HEK293 (cell line): Measurements from ENCODE around the gene FLRT1.

Experiments
- CTCF ChIA-PET: fragments of 350-600 bp; formaldehyde crosslinking; extraction: SDS; loops from one replicate; lab custom pipeline; 2021; ENCODE audit warnings: antibody characterized with exemption; lab: Yijun Ruan, JAX
- POLR2A ChIA-PET: fragments of 300-600 bp; formaldehyde crosslinking; extraction: SDS; loops from one replicate; lab custom pipeline; 2020; ENCODE audit warnings: antibody characterized with exemption, inconsistent platforms; lab: Yijun Ruan, JAX
- H3K27ac ChIP-seq: fragments of 200-500 bp; sonication (Bioruptor generic); 2 replicates; pipeline ENCODE4 v1.5.1; 2014; ENCODE audit warnings: low read depth, low read length, control low read depth, inconsistent platforms; ENCODE audit errors: extremely low read depth
- H3K36me3 ChIP-seq, 2 experiments: fragments of 200-500 bp in 1 of 2; sonication (Bioruptor generic) in 1 of 2; 1 replicate in 1 of 2; 2 replicates in 1 of 2; pipeline ENCODE4 v1.5.1; 2014 to 2017; ENCODE audit warnings: inconsistent platforms in 2 of 2, low read length in 2 of 2; ENCODE audit not compliant: control insufficient read depth in 2 of 2, insufficient read depth in 1 of 2
- H3K4me1 ChIP-seq: fragments of 200-500 bp; sonication (Bioruptor generic); 2 replicates; pipeline ENCODE4 v1.5.1; 2014; ENCODE audit warnings: mild to moderate bottlenecking, low read length, inconsistent platforms; ENCODE audit not compliant: control insufficient read depth, insufficient read depth
- H3K4me3 ChIP-seq: 2 replicates; pipeline ENCODE4 v1.5.1; 2011; ENCODE audit warnings: low read depth, mild to moderate bottlenecking, control low read depth, low read length, moderate library complexity
- H3K9me3 ChIP-seq: fragments of 200-500 bp; sonication (Bioruptor generic); 2 replicates; pipeline ENCODE4 v1.5.1; 2014; ENCODE audit warnings: low read depth, low read length, inconsistent platforms; ENCODE audit not compliant: control insufficient read depth, insufficient read depth
- GLIS1 ChIP-seq: fragments of 450-650 bp; formaldehyde crosslinking; IDR thresholded peaks from 2 replicates; pipeline ENCODE4 v1.5.1; 2016; ENCODE audit warnings: missing biosample characterization, missing genetic modification characterization
- GLIS2 ChIP-seq: fragments of 450-650 bp; formaldehyde crosslinking; IDR thresholded peaks from 2 replicates; pipeline ENCODE4 v1.5.1; 2016; ENCODE audit warnings: missing biosample characterization, missing genetic modification characterization
- KLF9 ChIP-seq: fragments of 450-650 bp; formaldehyde crosslinking; IDR thresholded peaks from 2 replicates; pipeline ENCODE4 v1.5.1; 2016; ENCODE audit warnings: missing biosample characterization, missing genetic modification characterization, low read depth
- SP2 ChIP-seq: fragments of 450-650 bp; formaldehyde crosslinking; IDR thresholded peaks from 2 replicates; pipeline ENCODE4 v1.5.1; 2016; ENCODE audit warnings: missing biosample characterization, missing genetic modification characterization
- ZFP37 ChIP-seq: fragments of 450-650 bp; formaldehyde crosslinking; IDR thresholded peaks from 2 replicates; pipeline ENCODE4 v1.5.1; 2016; ENCODE audit warnings: missing biosample characterization, missing genetic modification characterization
- ZNF140 ChIP-seq: fragments of 450-650 bp; formaldehyde crosslinking; IDR thresholded peaks from 2 replicates; pipeline ENCODE4 v1.5.1; 2016; ENCODE audit warnings: missing biosample characterization, missing genetic modification characterization
- ZNF19 ChIP-seq: fragments of 450-650 bp; formaldehyde crosslinking; IDR thresholded peaks from 2 replicates; pipeline ENCODE4; 2016; ENCODE audit warnings: missing biosample characterization, missing genetic modification characterization, low read depth
- ZNF311 ChIP-seq: fragments of 450-650 bp; formaldehyde crosslinking; IDR thresholded peaks from 2 replicates; pipeline ENCODE4 v1.5.1; 2017; ENCODE audit warnings: missing biosample characterization, missing genetic modification characterization, borderline replicate concordance
- ZNF341 ChIP-seq: fragments of 450-650 bp; formaldehyde crosslinking; IDR thresholded peaks from 2 replicates; pipeline ENCODE4; 2016; ENCODE audit warnings: low read depth, missing biosample characterization, missing genetic modification characterization
- ZNF48 ChIP-seq: fragments of 450-650 bp; formaldehyde crosslinking; IDR thresholded peaks from 2 replicates; pipeline ENCODE4 v1.5.1; 2016; ENCODE audit warnings: missing biosample characterization, missing genetic modification characterization
- ZNF501 ChIP-seq: fragments of 450-650 bp; formaldehyde crosslinking; IDR thresholded peaks from 2 replicates; pipeline ENCODE4 v1.5.1; 2016; ENCODE audit warnings: missing biosample characterization, missing genetic modification characterization
- ZNF623 ChIP-seq: fragments of 450-650 bp; formaldehyde crosslinking; IDR thresholded peaks from 2 replicates; pipeline ENCODE4 v1.5.1; 2016; ENCODE audit warnings: missing biosample characterization, missing genetic modification characterization
- TF ChIP-seq, protein P1 (sequence below): fragments of 450-650 bp; formaldehyde crosslinking; IDR thresholded peaks from 2 replicates; pipeline ENCODE4 v1.5.1; 2016; ENCODE audit warnings: missing biosample characterization, missing genetic modification characterization
- TF ChIP-seq, protein P2 (sequence below): IDR thresholded peaks from 2 replicates; pipeline ENCODE4 v1.6.1; 2011; ENCODE audit warnings: mild to moderate bottlenecking, low read depth, low read length, borderline replicate concordance
- TF ChIP-seq, protein P3 (sequence below): fragments of 450-650 bp; formaldehyde crosslinking; IDR thresholded peaks from 2 replicates; pipeline ENCODE4 v1.5.1; 2016; ENCODE audit warnings: missing biosample characterization, missing genetic modification characterization, borderline replicate concordance
- TF ChIP-seq, protein P4 (sequence below): fragments of 450-650 bp; IDR thresholded peaks from 2 replicates; pipeline ENCODE4 v1.5.1; 2018; ENCODE audit warnings: missing biosample characterization, missing genetic modification characterization
- TF ChIP-seq, protein P5 (sequence below): fragments of 450-650 bp; formaldehyde crosslinking; conservative IDR thresholded peaks from 2 replicates; pipeline ENCODE4 v1.5.1; 2016; ENCODE audit warnings: low read depth, missing biosample characterization, missing genetic modification characterization

FLRT1 gene

DNA sequence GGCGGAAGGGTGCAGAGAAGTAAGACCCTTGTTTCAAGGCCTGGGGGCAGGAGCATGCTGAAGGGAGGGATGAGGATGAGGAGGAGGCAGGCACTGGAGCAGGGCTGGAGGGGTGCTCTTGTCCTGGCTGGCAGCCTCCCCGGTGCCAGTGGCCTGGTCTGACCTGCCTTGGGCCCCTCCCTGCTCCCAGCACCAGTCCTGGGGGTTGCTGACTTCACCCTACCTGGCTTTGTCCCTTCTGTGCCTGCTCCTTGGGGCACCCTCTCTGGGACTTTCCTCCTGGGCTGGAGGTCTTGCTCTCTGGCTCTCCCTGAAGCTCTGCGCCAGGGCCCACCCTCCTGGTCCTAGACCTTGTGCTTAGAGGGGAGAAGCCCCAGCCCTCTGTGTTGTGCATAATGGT lies 4.7 kb upstream of the FLRT1 start:
- no peak overlapping the region for H3K27ac ChIP-seq
- no peaks in the 10 kb centered on the region for H3K36me3 ChIP-seq
- ChIA-PET POLR2A (interaction anchor here (0.7 kb wide), 1 partner anchor 202 kb away, joined by 3 read pairs; no protein-coding TSS in a partner anchor), CTCF (interaction anchor here (0.6 to 1.6 kb wide), 3 partner anchors 10 to 109 kb away, joined by 4 to 6 read pairs (median 5); no protein-coding TSS in a partner anchor)
- no peaks in the 10 kb centered on the region for H3K9me3 ChIP-seq
- TF ChIP-seq ZNF623 (tag by site-specific recombination) (no peak), ZNF341 (tag by site-specific recombination) (no peak), GLIS2 (tag by site-specific recombination) (0 out of 2 replicates have a peak, but pooled peaks have one; percentile 23), GLIS1 (tag by site-specific recombination) (peak; percentile 94), SP2 (tag by site-specific recombination) (no peak), KLF9 (tag by site-specific recombination) (no peak), ZNF48 (no peak), ZNF311 (tag by site-specific recombination) (no peak), ZNF501 (tag by site-specific recombination) (no peak), ZNF19 (no peak), ZFP37 (no peak), ZNF140 (tag by site-specific recombination) (no peak)
- TF ChIP-seq, protein P1, sequence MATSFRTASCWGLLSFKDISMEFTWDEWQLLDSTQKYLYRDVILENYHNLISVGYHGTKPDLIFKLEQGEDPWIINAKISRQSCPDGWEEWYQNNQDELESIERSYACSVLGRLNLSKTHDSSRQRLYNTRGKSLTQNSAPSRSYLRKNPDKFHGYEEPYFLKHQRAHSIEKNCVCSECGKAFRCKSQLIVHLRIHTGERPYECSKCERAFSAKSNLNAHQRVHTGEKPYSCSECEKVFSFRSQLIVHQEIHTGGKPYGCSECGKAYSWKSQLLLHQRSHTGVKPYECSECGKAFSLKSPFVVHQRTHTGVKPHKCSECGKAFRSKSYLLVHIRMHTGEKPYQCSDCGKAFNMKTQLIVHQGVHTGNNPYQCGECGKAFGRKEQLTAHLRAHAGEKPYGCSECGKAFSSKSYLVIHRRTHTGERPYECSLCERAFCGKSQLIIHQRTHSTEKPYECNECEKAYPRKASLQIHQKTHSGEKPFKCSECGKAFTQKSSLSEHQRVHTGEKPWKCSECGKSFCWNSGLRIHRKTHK (tag by site-specific recombination), result no peak
- TF ChIP-seq, protein P2, sequence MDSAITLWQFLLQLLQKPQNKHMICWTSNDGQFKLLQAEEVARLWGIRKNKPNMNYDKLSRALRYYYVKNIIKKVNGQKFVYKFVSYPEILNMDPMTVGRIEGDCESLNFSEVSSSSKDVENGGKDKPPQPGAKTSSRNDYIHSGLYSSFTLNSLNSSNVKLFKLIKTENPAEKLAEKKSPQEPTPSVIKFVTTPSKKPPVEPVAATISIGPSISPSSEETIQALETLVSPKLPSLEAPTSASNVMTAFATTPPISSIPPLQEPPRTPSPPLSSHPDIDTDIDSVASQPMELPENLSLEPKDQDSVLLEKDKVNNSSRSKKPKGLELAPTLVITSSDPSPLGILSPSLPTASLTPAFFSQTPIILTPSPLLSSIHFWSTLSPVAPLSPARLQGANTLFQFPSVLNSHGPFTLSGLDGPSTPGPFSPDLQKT, result no peak
- TF ChIP-seq, protein P3, sequence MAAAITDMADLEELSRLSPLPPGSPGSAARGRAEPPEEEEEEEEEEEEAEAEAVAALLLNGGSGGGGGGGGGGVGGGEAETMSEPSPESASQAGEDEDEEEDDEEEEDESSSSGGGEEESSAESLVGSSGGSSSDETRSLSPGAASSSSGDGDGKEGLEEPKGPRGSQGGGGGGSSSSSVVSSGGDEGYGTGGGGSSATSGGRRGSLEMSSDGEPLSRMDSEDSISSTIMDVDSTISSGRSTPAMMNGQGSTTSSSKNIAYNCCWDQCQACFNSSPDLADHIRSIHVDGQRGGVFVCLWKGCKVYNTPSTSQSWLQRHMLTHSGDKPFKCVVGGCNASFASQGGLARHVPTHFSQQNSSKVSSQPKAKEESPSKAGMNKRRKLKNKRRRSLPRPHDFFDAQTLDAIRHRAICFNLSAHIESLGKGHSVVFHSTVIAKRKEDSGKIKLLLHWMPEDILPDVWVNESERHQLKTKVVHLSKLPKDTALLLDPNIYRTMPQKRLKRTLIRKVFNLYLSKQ, result no peak
- TF ChIP-seq, protein P4, sequence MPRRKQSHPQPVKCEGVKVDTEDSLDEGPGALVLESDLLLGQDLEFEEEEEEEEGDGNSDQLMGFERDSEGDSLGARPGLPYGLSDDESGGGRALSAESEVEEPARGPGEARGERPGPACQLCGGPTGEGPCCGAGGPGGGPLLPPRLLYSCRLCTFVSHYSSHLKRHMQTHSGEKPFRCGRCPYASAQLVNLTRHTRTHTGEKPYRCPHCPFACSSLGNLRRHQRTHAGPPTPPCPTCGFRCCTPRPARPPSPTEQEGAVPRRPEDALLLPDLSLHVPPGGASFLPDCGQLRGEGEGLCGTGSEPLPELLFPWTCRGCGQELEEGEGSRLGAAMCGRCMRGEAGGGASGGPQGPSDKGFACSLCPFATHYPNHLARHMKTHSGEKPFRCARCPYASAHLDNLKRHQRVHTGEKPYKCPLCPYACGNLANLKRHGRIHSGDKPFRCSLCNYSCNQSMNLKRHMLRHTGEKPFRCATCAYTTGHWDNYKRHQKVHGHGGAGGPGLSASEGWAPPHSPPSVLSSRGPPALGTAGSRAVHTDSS, result no peak
- TF ChIP-seq, protein P5, sequence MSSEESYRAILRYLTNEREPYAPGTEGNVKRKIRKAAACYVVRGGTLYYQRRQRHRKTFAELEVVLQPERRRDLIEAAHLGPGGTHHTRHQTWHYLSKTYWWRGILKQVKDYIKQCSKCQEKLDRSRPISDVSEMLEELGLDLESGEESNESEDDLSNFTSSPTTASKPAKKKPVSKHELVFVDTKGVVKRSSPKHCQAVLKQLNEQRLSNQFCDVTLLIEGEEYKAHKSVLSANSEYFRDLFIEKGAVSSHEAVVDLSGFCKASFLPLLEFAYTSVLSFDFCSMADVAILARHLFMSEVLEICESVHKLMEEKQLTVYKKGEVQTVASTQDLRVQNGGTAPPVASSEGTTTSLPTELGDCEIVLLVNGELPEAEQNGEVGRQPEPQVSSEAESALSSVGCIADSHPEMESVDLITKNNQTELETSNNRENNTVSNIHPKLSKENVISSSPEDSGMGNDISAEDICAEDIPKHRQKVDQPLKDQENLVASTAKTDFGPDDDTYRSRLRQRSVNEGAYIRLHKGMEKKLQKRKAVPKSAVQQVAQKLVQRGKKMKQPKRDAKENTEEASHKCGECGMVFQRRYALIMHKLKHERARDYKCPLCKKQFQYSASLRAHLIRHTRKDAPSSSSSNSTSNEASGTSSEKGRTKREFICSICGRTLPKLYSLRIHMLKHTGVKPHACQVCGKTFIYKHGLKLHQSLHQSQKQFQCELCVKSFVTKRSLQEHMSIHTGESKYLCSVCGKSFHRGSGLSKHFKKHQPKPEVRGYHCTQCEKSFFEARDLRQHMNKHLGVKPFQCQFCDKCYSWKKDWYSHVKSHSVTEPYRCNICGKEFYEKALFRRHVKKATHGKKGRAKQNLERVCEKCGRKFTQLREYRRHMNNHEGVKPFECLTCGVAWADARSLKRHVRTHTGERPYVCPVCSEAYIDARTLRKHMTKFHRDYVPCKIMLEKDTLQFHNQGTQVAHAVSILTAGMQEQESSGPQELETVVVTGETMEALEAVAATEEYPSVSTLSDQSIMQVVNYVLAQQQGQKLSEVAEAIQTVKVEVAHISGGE (tag by site-specific recombination), result no peak
- H3K4me1 ChIP-seq, result no peaks in the 10 kb centered on the region
- H3K4me3 ChIP-seq, result no peak overlapping the region
